A204.1 (cell line): ENCODE measurements around the gene ZNF521.

Experiments
- FAIRE-seq: peaks from 2 replicates; lab custom pipeline; 2012; peaks lifted over from hg19 to GRCh38; lab: Jason Lieb, UNC

Gene ZNF521

GRCh38 chr18:25121442-25121841 lies 230.5 kb downstream of the ZNF521 start:
- FAIRE-seq: no peak

DNA sequence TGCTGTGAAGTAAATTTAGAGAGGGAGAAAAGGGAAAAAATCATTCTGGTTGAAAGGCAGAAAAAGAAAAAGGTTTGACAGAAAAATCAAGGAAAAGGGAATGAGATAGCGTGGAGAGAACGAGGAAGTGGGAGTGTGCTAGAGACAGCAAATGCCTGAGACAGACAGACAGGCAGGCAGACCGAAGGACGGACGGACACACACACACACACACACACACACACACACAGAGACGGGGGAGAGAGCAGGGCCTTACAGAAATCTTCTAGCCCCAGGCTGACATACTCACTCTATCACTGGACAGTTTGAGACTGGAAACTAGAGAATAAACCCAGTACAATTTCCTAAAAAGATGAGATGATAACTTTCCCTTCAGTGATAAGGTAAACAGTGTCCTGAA lies 238.4 kb downstream of the ZNF521 start:
- no peak for FAIRE-seq

DNA sequence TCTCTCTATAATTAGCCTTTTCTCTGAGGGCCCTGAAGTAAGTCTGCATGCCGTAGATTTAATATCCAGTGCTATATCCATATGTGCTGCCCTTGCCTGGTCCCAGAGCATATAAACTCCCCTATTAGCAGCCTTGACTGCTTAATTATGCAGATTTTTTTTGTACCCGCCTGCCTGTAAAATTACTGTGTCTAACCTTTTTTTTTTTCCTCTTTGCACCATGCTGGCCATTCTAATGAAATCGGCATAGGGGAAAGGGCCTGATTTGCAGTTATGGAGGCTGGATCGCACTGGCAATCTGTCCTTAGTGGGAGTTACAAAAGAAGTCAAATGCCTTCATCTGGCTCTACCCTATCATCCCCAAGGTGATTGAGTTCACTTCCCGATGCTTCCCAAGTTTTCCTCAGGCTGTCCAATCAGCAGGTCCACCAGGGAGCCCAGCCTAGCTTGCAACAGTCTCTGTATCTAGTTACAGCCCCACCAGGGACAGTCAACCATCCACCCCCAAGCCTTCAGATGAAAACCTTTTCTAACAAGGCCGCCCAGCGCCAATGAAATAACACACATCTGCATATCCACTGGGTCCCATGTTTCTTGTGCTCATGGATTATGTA lies 239.0 kb downstream of the ZNF521 start:
- no peak for FAIRE-seq

DNA sequence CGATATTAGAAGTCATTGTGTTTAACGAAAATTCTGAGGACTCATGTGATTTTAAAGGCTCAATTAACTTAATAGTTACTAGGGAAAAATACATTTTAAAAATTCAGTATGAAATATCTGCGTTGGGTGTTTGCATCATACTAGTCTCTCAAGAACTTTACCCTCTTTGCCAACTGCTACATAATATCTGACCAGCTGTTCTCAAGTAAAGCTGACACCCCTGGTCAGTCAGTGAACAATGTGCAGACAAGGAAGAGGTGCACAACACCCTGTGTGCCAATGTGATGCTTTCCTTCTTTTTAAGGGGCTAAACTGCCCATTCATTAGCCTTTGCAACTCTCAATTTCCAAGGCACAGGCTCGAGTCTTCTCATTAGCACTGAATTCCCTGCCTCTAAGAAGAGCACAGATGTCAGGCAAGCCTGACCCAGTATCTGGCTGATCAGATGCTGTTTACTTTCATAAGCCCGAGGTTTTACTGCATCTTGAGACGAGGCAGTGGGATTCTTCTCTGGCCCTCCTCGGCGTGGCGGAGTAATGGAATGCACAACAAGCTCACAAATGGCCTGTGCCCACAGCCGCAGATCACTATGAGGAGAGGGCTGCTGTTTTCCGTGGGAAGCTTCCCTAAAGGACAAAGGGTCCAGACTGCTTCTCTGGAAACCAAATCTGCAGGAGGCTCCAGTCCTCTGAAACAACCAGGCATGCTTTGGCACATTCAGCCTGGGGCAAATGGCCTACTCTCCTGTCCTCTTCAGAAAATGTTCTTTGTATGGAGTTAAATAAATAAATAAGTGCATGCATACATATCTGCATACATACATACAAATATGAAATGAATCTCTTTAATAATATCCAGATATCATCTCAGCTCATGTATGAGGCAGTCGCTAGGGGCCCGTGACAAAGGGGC lies 240.3 kb downstream of the ZNF521 start:
- no peak for FAIRE-seq

- FAIRE-seq: no peak
Observed at GRCh38 chr18:25109484-25109883, 242.5 kb downstream of the ZNF521 start.

DNA sequence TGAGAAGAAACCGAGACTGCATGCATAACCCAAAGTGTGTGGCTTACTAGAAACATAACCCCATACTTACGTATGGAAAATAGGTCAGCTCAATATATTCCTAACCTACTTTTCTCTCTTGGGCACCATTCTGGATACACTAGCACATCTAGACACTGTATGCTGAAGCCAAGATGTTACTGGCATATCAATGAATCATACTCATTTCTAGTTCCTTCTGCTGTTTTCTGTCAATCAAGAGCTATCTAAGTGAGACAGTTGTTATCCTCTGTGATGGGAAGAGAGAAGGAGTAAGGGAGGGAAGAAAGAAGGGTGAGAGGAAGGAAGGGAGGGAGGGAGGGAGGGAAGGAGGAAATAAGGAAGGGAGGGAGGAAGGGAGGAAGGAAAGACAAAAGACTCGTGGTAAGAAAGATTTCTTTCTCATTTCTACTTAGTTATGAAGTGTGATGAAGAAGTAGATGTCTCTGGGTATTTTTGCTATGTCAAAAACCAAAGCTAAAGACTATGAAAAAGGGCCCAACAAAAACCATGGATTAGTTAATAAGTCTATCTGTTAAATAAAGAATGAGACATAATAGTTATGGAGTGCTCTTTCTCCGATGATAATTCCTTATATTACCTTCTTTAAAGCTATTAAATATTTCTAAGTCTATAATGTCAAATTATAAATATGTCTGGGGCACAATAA lies 248.4 kb downstream of the ZNF521 start:
- FAIRE-seq: no peak

GRCh38 chr18:25102662-25103061 lies 249.3 kb downstream of the ZNF521 start:
- FAIRE-seq: no peak

DNA sequence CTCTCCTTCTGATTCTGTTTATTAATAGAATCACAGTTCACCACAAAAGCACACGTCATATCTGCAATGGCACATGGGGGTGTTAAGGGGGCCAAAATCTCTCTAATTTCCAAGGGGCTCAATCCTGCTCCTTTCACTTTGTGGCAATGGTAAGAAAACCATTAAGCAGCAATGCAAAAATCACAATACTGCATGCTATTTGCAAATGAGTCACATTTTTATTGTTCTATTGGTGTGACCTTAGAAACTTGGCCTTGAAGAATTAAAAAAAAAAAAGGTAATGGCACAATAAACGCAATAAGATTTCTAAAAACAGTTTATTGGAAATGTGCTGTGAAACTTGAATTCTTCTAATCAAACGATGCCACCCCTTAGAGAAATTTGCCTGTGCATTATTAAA lies 251.5 kb downstream of the ZNF521 start:
- no peak for FAIRE-seq

- FAIRE-seq: no peak
Observed at GRCh38 chr18:25099895-25100294, 252.1 kb downstream of the ZNF521 start.

DNA sequence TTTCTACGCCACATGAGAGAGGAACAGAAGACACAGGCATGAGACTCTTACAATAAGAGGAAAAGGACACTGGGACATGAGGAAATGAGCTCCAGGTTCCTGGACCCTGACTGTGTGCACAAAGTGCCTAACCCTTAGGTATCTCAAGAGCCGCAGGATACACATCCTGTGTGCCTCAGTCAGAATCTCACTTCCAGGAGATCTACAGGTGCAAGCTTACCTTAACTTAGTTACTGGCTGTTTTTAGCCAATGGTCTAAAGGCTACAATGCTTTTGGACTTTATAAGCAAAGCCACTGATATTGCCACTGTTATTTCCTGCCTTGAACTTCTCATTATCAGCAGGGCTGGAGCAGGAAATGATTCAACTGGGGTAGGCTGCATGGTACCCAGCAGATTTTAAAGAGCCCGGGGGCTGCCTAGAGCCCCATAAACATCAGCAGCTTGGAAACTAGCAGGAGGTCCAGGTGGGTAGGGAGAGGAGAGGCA lies 254.4 kb downstream of the ZNF521 start:
- FAIRE-seq: no peak

GRCh38 chr18:25097057-25097456 lies 254.9 kb downstream of the ZNF521 start:
- no peak for FAIRE-seq

GRCh38 chr18:25093141-25093540 lies 258.8 kb downstream of the ZNF521 start:
- no peak for FAIRE-seq

GRCh38 chr18:25089470-25089869 lies 262.5 kb downstream of the ZNF521 start:
- FAIRE-seq: no peak

GRCh38 chr18:25086876-25087275 lies 265.1 kb downstream of the ZNF521 start:
- FAIRE-seq: no peak

GRCh38 chr18:25081001-25081400 lies 271.0 kb downstream of the ZNF521 start:
- FAIRE-seq: no peak

- no peak for FAIRE-seq
Observed at GRCh38 chr18:25080211-25080610, 271.8 kb downstream of the ZNF521 start.

- FAIRE-seq: no peak
Observed at GRCh38 chr18:25077944-25078723, 273.8 kb downstream of the ZNF521 start.

GRCh38 chr18:25077038-25077943 lies 274.7 kb downstream of the ZNF521 start:
- FAIRE-seq: no peak

DNA sequence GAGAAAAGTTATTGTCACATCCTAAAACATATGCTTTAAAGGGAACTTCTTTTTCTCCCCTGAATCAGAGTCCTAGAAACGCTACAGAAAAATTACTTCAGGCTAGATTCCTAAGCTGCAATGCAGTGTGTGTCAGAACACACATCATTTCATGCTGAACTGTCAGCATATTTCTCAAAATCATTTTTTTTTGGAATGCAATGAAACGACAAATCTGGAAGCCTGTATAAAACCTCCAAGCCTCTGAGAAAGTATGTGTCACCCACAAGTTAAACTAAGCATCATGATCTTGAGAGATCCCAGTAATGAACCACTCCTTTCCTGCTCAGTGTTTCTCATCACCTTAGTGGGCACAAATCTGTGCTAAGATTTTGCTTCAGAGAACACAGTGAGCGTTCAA lies 276.2 kb downstream of the ZNF521 start:
- FAIRE-seq: no peak

DNA sequence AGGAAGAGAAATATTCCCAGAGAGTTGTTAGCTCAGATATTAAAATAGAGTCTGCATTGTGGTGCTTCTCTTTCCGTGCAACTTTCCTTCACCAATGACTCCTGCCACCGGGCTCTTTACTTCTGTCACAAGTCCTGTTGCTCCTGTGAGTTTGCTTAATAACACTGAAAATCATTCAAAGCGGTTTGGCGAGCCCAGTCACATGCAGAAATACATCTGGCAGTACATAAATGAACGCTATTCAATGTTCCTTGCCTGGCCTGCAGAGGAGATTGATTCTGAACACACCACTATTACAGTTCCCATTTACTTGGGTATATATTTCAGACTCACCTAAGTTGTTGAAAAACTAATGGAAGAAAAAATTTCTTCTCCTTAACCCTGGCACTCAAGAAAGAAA lies 276.6 kb downstream of the ZNF521 start:
- FAIRE-seq: no peak

GRCh38 chr18:25074925-25075324 lies 277.0 kb downstream of the ZNF521 start:
- FAIRE-seq: no peak
